ENCODE measurements around the gene SPSB3. TPM values are rescaled to one million over a fixed set of nuclear protein-coding genes. Genes with fewer than 3 reads are reported as not detected.

Gene SPSB3
- total RNA-seq, 3 donors from 2014 or later: 39.7 to 56.5 (median 52.2) TPM

DNA sequence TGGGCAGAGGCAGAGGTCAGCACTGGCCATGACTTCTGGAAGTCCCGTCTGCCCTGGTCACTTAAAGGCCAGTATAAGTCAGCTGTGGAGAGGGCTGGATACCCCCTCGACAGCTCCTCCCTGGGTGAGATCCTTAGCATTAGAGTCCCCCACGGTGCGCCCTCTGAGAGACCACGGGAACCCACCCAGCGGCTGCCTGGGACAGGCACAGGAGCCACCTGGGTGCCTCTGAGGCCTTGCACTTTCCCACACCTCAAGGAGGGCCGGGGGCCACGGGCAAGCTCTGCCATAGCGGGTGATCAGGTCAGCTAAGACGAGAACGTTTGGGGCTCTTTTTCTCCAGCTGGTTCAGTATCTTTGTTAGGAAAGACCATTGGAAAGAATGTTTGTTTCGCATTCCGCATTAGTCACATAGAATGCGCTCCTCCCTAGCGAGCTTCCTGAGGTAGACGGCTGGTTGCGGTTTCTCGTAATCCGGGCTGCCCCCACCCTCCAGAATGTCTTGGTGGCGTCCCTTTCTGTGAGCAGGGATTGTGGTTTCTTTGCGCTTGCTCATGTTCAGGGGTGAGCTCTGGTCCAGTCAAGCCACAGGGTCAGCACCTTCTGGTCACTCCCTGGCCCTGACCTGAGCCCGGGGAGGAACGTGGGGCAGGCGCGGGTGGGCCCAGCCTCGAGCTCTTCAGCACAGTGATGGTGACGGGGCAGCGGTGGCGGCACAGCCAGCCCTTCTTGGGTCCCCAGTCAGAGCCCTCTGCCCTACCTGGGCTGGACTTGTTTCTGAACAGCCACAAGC lies 36.3 kb downstream of the SPSB3 start:
- no peaks in the 10 kb centered on the region for H3K4me1 ChIP-seq (ENCODE audit: low read depth)
- intact Hi-C loops (cut with DNase I, micrococcal nuclease): no loop called here
- no peak for ATAC-seq
- no peaks in the 10 kb centered on the region for H3K9me3 ChIP-seq
- H3K4me3 ChIP-seq: no peak overlapping the region
- DNase-seq: no peak
- TF ChIP-seq, protein P1, sequence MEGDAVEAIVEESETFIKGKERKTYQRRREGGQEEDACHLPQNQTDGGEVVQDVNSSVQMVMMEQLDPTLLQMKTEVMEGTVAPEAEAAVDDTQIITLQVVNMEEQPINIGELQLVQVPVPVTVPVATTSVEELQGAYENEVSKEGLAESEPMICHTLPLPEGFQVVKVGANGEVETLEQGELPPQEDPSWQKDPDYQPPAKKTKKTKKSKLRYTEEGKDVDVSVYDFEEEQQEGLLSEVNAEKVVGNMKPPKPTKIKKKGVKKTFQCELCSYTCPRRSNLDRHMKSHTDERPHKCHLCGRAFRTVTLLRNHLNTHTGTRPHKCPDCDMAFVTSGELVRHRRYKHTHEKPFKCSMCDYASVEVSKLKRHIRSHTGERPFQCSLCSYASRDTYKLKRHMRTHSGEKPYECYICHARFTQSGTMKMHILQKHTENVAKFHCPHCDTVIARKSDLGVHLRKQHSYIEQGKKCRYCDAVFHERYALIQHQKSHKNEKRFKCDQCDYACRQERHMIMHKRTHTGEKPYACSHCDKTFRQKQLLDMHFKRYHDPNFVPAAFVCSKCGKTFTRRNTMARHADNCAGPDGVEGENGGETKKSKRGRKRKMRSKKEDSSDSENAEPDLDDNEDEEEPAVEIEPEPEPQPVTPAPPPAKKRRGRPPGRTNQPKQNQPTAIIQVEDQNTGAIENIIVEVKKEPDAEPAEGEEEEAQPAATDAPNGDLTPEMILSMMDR (IDR thresholded peaks at IDR 0.05): no peak
- H3K36me3 ChIP-seq (ENCODE audit: low read depth): peaks cover 9% of the 10 kb centered on the region

DNA sequence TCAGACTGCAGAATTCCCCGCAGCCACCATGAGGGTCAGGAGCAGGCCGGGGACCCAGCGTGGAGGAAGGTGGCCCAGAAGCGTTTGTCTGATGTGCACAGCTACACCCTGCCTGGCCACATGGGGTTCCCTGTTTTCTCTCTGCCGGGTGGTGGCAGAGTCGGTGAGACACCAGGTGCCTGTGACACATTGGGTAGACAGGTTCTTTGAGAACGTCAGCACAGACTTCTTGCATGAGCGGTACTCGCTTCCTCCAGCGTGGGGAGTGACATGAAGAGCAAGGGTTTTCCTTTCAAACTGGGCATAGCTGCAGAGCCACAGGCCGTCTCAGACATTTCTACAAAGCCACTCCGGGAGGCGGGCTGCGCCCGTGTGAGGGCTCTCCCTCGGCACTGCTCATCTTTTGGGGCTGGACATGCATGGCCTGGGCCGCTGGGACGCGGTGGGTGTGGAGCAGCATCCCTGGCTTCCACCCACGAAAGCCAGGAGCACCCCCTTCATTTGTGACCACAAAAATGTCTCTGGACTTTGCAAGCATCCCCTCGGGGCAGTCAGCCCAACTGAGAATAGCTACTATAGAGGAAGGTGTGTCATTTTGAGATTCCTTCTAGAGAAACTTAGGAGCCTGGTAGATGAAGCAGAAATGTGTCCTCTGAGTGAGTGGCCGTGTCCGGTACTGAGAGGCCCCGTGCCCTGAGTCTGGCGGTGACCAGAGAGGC lies 37.0 kb downstream of the SPSB3 start:
- ATAC-seq (no peak), DNase-seq (no peak)
- no peaks in the 10 kb centered on the region for H3K9me3 ChIP-seq
- H3K4me1 ChIP-seq (ENCODE audit: low read depth): no peaks in the 10 kb centered on the region
- TF ChIP-seq, protein P1 (IDR thresholded peaks at IDR 0.05): no peak
- intact Hi-C loops (cut with DNase I, micrococcal nuclease): no loop called here
- H3K4me3 ChIP-seq: no peak overlapping the region
- peaks cover 9% of the 10 kb centered on the region for H3K36me3 ChIP-seq (ENCODE audit: low read depth)

DNA sequence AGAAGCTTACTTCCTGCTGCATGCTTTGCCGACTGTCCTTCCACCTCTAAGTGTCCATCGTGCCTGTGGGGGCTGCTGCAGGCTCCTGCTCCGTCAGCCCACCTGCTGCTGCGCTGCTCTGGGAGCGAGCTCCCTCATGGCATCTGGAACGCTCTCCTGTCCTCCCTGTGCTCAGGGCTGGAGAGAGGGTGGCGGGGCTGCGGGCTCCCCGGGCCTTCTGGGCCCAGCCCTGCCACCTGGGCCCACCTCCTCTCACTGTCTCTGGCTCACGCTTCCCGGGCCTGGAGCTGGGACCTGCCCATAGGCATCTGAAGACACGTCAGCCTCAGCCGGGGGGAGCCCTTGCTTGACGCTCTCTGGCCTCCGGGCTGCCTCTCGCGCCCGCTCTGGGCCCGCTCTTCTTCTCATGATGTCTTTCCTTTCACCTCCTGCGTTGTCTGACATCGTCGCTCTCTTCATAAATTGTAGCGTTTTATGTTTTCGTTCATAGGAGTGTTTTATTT lies 38.0 kb downstream of the SPSB3 start:
- ATAC-seq (no peak), DNase-seq (no peak)
- Histone ChIP-seq H3K4me3 (no peak overlapping the region), H3K9me3 (no peaks in the 10 kb centered on the region), H3K4me1 (ENCODE audit: low read depth) (no peaks in the 10 kb centered on the region), H3K36me3 (ENCODE audit: low read depth) (peaks cover 9% of the 10 kb centered on the region)
- TF ChIP-seq, protein P1 (IDR thresholded peaks at IDR 0.05): no peak
- intact Hi-C loops (cut with DNase I, micrococcal nuclease): no loop called here

DNA sequence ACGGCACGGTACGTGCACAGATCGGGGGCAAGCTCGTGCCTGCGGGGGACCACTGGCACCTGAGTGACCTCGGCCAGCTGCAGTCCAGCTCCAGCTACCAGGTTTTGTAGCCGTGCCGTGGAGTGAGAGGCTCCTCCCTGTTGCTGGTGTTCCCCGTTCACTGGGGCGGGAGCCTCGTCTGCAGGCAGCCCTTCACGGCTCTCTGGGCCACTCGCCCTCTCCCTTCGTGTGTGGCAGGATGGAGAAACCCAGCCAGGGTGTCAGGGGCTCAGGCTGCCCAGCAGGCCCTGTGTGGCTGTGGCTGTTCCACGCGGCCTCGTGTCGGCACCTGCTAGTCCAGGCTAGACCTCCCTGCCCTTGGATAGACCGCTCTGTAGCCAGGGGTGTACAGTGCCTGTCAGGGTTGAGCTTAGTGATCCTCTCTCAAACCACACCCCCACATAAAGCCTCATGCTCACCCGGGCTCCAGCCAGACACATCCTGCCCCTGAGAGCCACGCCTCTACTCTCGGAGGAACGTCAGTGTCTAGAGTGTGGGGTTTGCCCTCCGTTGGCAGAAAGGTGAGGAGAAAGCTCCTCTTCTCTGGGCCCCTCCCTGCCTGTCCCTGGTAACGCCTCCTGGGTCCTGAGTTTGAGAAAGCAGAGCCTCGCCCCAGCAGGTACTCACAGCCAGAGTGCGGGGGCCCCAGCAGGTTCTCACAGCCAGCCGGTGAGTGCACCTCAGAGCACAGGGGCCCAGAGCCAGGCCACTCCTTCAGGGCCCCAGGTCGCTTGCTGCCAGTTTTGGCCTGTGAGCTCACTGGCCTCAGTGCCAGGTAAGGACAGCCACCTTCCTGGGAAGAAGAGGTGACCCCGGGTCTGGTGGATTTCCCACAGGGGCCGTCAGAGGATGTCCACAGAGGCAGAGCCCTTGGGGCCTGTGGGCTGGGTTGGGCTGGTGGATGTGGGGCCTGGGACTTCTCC lies 38.7 kb downstream of the SPSB3 start:
- H3K4me1 ChIP-seq (ENCODE audit: low read depth): no peaks in the 10 kb centered on the region
- H3K9me3 ChIP-seq: no peaks in the 10 kb centered on the region
- peaks cover 9% of the 10 kb centered on the region for H3K36me3 ChIP-seq (ENCODE audit: low read depth)
- DNase-seq: no peak
- TF ChIP-seq, protein P1 (IDR thresholded peaks at IDR 0.05): no peak
- H3K4me3 ChIP-seq: no peak overlapping the region
- intact Hi-C loops (cut with DNase I, micrococcal nuclease): no loop called here
- no peak for ATAC-seq

DNA sequence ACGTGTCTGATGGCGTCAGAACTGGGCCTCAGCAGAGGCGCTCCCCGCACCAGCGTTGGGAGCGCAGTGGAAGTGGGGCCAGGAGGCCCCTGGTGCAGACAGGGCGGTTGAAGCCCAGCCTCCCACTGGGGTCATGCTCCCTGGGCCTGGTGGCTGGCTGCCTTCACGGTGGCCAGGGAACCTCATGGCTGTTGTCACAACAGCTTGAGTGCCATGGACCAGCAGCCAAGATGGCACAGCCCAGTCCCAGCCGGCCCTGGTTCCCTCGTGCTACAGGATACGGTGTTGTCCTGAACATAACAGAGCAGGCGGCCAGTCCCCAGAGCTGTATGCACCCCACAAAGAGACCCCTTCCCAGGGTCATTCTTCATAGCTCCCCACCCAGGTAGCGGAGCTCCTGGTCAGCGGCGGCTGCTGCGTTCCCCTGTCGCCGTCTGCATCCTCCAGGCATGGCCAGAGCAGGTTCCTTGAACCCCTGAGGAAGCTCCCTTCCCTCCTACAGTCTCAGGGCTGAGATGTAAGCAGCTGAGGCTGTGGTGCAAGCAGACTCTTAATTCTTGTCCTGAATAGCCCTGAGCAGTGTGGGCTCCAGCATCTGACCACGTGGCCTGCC lies 40.7 kb downstream of the SPSB3 start:
- DNase-seq (no peak), ATAC-seq (no peak)
- no peaks in the 10 kb centered on the region for H3K9me3 ChIP-seq
- H3K36me3 ChIP-seq (ENCODE audit: low read depth): no peaks in the 10 kb centered on the region
- TF ChIP-seq, protein P1 (IDR thresholded peaks at IDR 0.05): no peak
- intact Hi-C loops (cut with DNase I, micrococcal nuclease): no loop called here
- no peaks in the 10 kb centered on the region for H3K4me1 ChIP-seq (ENCODE audit: low read depth)
- no peak overlapping the region for H3K4me3 ChIP-seq

Measured in mucosa of descending colon (tissue), 3 donors.